AG10803 (cell line): Measurements from ENCODE around the gene KCNN3.
A peak's percentile ranks its signal among the peaks of the same experiment; 100 is the strongest.

Experiments
- DNase-seq: peaks from one replicate; pipeline ENCODE4 v3.0.0; 2010; ENCODE audit warnings: low read depth
- H3K4me3 ChIP-seq: 2 replicates; pipeline ENCODE4 v1.5.1; 2011; ENCODE audit warnings: mild to moderate bottlenecking, low read length, control low read depth
- CTCF ChIP-seq: conservative IDR thresholded peaks from 2 replicates; pipeline ENCODE4 v1.5.1; 2011; ENCODE audit warnings: mild to moderate bottlenecking, low read length, control low read depth, inconsistent platforms

Gene KCNN3

GRCh38 chr1:154839691-154840090 is 30.4 kb downstream of the KCNN3 start:
- no peak for TF ChIP-seq CTCF
- DNase-seq, result peak; percentile 36
- no peak overlapping the region for H3K4me3 ChIP-seq

GRCh38 chr1:154838988-154839387 is 31.1 kb downstream of the KCNN3 start:
- DNase-seq, result no peak

GRCh38 chr1:154838461-154838860 is 31.6 kb downstream of the KCNN3 start:
- no peak for TF ChIP-seq CTCF
- no peak for DNase-seq
- no peak overlapping the region for H3K4me3 ChIP-seq

More at GRCh38 chr1:154838988-154839387, 31.1 kb downstream of the KCNN3 start:
- TF ChIP-seq CTCF, result no peak
- no peak overlapping the region for H3K4me3 ChIP-seq

GRCh38 chr1:154837672-154838171 is 32.4 kb downstream of the KCNN3 start:
- DNase-seq, result no peak
- no peak overlapping the region for H3K4me3 ChIP-seq
- no peak for TF ChIP-seq CTCF

GRCh38 chr1:154837034-154837671 is 32.9 kb downstream of the KCNN3 start:
- no peak for TF ChIP-seq CTCF
- H3K4me3 ChIP-seq, result no peak overlapping the region
- no peak for DNase-seq

GRCh38 chr1:154835531-154836324 is 34.4 kb downstream of the KCNN3 start:
- no peak for TF ChIP-seq CTCF
- no peak for DNase-seq
- H3K4me3 ChIP-seq, result no peak overlapping the region

GRCh38 chr1:154833841-154834240 is 36.2 kb downstream of the KCNN3 start:
- no peak overlapping the region for H3K4me3 ChIP-seq
- no peak for TF ChIP-seq CTCF
- no peak for DNase-seq
